GM10266 (cell line): ENCODE data around the gene GPRC5C.
A peak's percentile ranks its signal among the peaks of the same experiment; 100 is the strongest.

ENCODE experiments used
- DNase-seq: peaks from one replicate; pipeline ENCODE4 v3.0.0; 2012; ENCODE audit errors: extremely low spot score
- TF ChIP-seq, protein P1 (sequence below): IDR thresholded peaks from 2 replicates; pipeline ENCODE4 v1.5.1; 2012; ENCODE audit warnings: mild to moderate bottlenecking, low read depth; ENCODE audit not compliant: control insufficient read depth, insufficient read depth; ENCODE audit errors: missing control alignments

GPRC5C gene

DNA sequence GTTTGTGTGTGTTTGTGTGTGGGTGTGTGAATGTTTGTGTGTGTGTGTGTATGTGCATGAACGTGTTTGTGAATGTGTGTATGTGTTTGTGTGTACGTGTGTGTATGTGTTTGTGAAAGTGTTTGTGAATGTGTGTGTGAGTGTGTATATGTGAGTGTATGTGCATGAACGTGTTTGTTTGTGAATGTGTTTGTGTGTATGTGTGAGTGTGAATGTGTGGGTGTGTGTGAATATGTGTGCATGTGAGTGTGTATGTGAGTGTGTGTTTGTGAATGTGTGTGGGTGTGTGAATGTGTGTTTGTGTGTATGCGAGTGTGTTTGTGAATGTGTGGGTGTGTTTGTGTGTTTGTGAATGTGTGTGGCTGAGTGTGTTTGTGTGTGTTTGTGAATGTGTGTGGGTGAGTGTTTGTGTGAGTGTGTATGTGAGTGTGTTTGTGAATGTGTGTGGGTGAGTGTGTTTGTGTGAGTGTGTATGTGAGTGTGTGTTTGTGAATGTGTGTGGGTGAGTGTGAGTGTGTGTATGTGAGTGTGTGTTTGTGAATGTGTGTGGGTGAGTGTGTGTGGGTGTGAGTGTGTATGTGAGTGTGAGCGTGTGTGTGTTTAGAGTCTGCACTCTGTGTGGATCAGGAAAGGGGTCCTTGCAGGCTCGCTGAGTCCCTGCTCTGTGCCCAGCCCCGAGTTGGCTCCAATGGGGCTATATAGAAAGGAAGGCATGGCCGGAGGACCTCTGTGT lies 33.7 kb downstream of the GPRC5C start:
- DNase-seq, result no peak
- TF ChIP-seq, protein P1, sequence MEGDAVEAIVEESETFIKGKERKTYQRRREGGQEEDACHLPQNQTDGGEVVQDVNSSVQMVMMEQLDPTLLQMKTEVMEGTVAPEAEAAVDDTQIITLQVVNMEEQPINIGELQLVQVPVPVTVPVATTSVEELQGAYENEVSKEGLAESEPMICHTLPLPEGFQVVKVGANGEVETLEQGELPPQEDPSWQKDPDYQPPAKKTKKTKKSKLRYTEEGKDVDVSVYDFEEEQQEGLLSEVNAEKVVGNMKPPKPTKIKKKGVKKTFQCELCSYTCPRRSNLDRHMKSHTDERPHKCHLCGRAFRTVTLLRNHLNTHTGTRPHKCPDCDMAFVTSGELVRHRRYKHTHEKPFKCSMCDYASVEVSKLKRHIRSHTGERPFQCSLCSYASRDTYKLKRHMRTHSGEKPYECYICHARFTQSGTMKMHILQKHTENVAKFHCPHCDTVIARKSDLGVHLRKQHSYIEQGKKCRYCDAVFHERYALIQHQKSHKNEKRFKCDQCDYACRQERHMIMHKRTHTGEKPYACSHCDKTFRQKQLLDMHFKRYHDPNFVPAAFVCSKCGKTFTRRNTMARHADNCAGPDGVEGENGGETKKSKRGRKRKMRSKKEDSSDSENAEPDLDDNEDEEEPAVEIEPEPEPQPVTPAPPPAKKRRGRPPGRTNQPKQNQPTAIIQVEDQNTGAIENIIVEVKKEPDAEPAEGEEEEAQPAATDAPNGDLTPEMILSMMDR, result no peak

DNA sequence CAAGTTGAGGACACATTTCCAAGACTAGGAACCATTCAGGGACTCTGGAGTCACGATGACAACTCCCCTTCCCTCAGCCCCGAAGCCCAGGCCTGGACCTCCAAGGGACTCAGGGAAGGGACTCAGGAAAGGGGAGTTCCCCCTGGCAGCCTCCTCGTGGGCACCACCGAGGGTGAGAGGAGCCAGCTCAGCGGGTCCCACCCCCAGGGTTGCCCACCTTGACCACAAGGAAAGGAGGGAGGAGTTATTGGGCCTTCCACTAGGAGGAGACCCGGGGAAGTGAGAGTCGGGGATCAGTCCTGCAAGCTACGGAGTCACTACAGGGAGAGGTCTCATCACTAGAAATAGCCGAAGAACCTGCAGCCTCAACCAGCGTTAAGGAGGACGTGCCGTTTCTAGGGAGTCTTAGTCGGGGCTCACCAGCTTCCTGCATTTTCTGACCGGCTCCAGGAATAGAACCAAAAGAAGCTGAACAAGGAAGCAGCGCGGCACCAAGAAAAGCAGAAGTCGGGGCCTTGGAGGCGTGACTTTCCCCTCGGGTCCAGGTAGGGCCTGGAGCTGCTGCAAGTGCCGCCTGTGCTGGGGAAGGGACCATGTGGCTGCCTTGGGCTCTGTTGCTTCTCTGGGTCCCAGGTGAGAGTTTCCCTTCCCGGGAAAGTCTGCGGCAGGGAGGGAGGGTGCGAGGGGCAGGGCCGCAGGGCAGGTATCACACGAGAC lies 34.4 kb downstream of the GPRC5C start, which contains the start of gene CD300A:
CD300A (plus strand) TSS at position 524 of the 717 bp plus-strand sequence; CDS start at position 594, 70 bp downstream.
- TF ChIP-seq, protein P1, result no peak
- DNase-seq, result no peak

DNA sequence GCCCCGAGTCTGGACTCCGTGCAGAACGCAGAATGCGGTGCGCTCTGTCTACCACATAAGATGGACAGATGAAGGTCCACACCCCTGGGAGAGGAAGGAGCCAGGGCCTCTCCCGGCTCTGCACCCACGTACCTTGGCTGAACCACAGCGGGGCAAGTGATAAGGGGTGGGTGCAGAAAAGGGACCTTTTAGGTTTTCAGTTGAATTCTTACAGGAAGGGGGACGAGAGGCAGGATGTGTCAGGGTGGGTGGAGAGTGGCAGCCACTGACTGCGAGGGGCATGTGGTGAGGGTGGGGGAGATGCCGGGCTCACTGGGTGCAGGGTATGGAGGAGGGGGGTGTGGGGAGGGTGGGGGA lies 34.9 kb downstream of the GPRC5C start:
- TF ChIP-seq, protein P1, result no peak
- no peak for DNase-seq

DNA sequence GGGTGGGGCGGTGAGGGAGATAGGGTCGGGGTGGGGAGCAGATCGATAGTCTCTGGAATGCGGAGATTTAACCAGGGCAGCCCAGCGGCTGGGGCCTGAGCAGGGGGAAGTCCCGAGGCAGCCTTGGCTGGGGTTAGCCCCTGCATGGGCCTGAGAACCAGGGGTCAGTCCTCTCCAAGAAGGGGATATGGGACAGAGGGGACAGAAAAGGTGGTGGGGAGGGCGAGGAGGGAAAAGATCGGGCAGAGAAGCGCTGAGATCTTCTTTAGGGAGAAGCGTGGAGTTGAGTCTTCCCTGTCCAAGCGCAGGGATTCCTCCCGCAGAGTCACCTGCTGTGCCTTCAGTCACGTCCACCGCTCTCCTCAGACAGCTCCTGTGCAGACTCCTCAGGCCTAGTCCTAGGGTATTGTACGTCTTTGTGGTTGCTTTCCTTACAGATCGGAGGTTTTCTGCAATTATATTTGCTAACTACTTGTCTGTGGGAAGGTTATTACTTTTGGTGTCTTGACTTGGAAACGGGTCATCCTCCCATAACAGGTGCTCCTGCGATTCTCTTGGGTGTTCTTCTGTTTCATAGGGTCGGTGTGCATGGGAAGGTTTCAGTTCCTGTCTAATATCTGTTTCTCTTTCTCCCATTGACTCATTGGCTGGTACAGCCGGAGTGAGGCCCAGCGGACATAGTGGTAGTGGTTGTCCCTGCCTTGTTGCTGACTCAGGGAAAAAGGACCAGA lies 35.5 kb downstream of the GPRC5C start:
- TF ChIP-seq, protein P1, result no peak
- DNase-seq, result peak; percentile 77

DNA sequence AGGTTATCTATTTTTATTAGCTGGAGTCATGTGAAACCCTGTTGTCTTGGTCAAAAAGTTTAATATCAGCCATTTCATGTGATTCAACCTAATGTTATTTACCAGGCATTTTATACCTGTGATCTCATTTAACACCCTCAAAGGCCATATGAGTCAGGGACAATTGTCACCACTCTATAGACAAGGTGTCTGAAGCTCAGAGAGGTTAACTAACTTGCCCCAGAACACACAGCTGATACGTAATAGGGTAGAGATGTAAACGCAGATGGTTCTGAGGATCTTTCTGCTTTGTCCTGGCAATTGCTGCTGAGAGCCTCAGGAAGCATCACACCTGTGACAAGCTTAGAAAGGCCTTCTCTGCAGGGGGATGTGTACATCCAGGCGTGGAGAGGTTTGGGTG lies 39.5 kb downstream of the GPRC5C start:
- no peak for DNase-seq
- TF ChIP-seq, protein P1, result no peak

DNA sequence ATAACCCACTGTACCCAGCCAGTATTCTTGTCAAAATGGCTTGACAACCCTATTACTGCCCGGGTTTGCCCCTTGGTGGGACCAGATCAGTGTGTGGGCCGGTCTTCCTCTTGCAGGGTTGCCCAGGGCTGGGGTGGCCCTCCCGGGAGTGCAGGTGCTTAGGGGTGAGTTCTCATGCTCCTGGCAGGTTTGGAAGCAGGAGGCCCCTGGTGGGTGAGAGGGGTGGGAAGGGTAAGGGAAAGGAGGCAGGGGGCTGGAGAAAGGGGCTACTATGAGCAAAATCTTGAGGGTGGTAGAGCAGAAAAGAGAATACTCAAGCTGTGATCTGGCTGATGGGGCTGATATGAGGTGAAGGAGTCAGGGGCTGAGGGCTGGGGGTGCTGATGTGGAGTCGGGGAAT lies 41.0 kb downstream of the GPRC5C start:
- TF ChIP-seq, protein P1, result no peak
- DNase-seq, result no peak
